Kidney (tissue), 22 donors: ENCODE measurements around the gene LANCL3. TPM values are rescaled to one million over a fixed set of nuclear protein-coding genes. Genes with fewer than 3 reads are reported as not detected.
"Not testable (repeated sequence)": the region's sequence is repeated elsewhere in the genome, so short reads cannot be mapped to it uniquely, and the experiment has no call there.

Source experiments
- DNase-seq, 5 donors: peaks; one replicate each; pipeline ENCODE4 v3.0.0-alpha.2; 2013 to 2020
- FAIRE-seq: peaks from 2 replicates; lab custom pipeline; 2012; peaks lifted over from hg19 to GRCh38; lab: Jason Lieb, UNC
- H3K27ac ChIP-seq, 2 donors: one replicate each; pipeline ENCODE4 v1.7.0; 2013; ENCODE audit warnings: low read depth in 2 of 2, low read length in 2 of 2, inconsistent platforms in 1 of 2
- H3K27me3 ChIP-seq: one replicate; pipeline ENCODE4 v1.7.1; 2013; ENCODE audit warnings: low read length, inconsistent platforms; ENCODE audit not compliant: control insufficient read depth, insufficient read depth
- H3K36me3 ChIP-seq, 3 donors: one replicate each; pipeline versions ENCODE4 v1.7.0 to v1.7.1; 2013; ENCODE audit warnings: low read length in 3 of 3, control low read depth in 1 of 3, inconsistent platforms in 1 of 3; ENCODE audit not compliant: insufficient read depth in 3 of 3, control insufficient read depth in 2 of 3
- H3K4me1 ChIP-seq, 3 donors: one replicate each; pipeline versions ENCODE4 v1.7.0 to v1.7.1; 2013; ENCODE audit warnings: low read length in 3 of 3, inconsistent platforms in 1 of 3, low read depth in 1 of 3; ENCODE audit not compliant: control insufficient read depth in 2 of 3, insufficient read depth in 2 of 3
- H3K4me3 ChIP-seq, 3 donors: one replicate each; pipeline versions ENCODE4 v1.7.0 to v1.8.1; 2013; ENCODE audit warnings: low read length in 3 of 3, control low read depth in 1 of 3, inconsistent platforms in 1 of 3
- H3K9ac ChIP-seq, 3 donors: one replicate each; pipeline versions ENCODE4 v1.7.0 to v1.7.1; 2013; ENCODE audit warnings: low read length in 3 of 3, control low read depth in 1 of 3, inconsistent platforms in 1 of 3
- H3K9me3 ChIP-seq, 3 donors: one replicate each; pipeline versions ENCODE4 v1.7.0 to v1.7.1; 2013; ENCODE audit warnings: low read length in 3 of 3, control low read depth in 1 of 3, inconsistent platforms in 1 of 3; ENCODE audit not compliant: control insufficient read depth in 2 of 3, insufficient read depth in 1 of 3
- CTCF ChIP-seq: IDR thresholded peaks from 3 replicates; pipeline ENCODE4 v1.5.1; 2012; ENCODE audit warnings: mild to moderate bottlenecking, moderate library complexity, borderline replicate concordance; ENCODE audit not compliant: insufficient read depth; ENCODE audit errors: extremely low read depth
- intact Hi-C: fragments of 100-400 bp; cut with DNase I; formaldehyde crosslinking; loops from one replicate; pipeline ENCODE4 v1.11.1; 2022
- long read RNA-seq, 10 donors: library from polyadenylated mRNA in 1 of 10; unstranded in 1 of 10; transcript quantifications; one replicate each; pipeline ENCODE4 v2.0.0 and lab custom pipeline, GENCODE V29; 2021 to 2026
- polyA plus RNA-seq: library from polyadenylated mRNA; stranded (reverse); fragments of 350-450 nt; fragmentation: Illumina TruSeq; extraction: RNeasy Lipid Tissue Mini Kit (QIAGEN cat#74804); gene quantifications from one replicate; pipeline ENCODE4 v1.2.3, GENCODE V29; 2014; ENCODE audit warnings: low read depth, low replicate concordance; ENCODE audit not compliant: insufficient read depth
- total RNA-seq: library from RNA; stranded (reverse); fragmentation: NEBNext Ultra II Directional; extraction: Animal tissue kit (Norgen Biotek cat#: 25700); gene quantifications from one replicate; pipeline ENCODE4 v1.2.1, GENCODE V29; 2021
- donor health status: control.
- donor health status: control.
- donor health status: control.
- donor health status: control.
- donor health status: control.
- donor health status: DM: yes; HTN: yes; CAD: no.
- donor health status: Normal renal cell carcinoma (clear cell type).

LANCL3 gene
- total RNA-seq, result 0.38 TPM
- 0.30 TPM for polyA plus RNA-seq
- long read RNA-seq, donor 1, result 0 reads
- long read RNA-seq, donor 2, result 0 reads
- long read RNA-seq, donor 3, result 0 reads
- long read RNA-seq, donor 4, result 0 reads
- long read RNA-seq, donor 5, result 0 reads
- long read RNA-seq, donor 6, result 0 reads
- long read RNA-seq, donor 7, result 0 reads
- long read RNA-seq, donor 8, result 0 reads
- long read RNA-seq, donor 9, result 0 reads
- long read RNA-seq, donor 10, result 0 reads

GRCh38 chrX:37571426-37572107 lies at the start of gene LANCL3:
Gene LANCL3 (plus strand): TSS chrX:37571661. CDS start chrX:37571871, 210 bp downstream.
- H3K9me3 ChIP-seq, H3K27me3 ChIP-seq, H3K9ac ChIP-seq, FAIRE-seq, H3K27ac ChIP-seq, intact Hi-C loops, H3K4me3 ChIP-seq, H3K36me3 ChIP-seq, H3K4me1 ChIP-seq: not testable (repeated sequence)
- peak; percentile 12 to 71 (median 26) for DNase-seq

- intact Hi-C loops, FAIRE-seq, H3K9ac ChIP-seq, H3K27ac ChIP-seq, H3K4me3 ChIP-seq, H3K36me3 ChIP-seq, H3K9me3 ChIP-seq, H3K4me1 ChIP-seq, H3K27me3 ChIP-seq: not testable (repeated sequence)
- peak in 2 of 5 donors; percentile 3 to 7 for DNase-seq
These were observed 47.8 kb upstream of the LANCL3 start for GRCh38 chrX:37523673-37524072.

GRCh38 chrX:37541991-37542390 lies 29.5 kb upstream of the LANCL3 start:
- no peak overlapping the region for H3K9ac ChIP-seq
- no peaks in the 10 kb centered on the region for H3K27me3 ChIP-seq
- H3K9me3 ChIP-seq, result no peaks in the 10 kb centered on the region
- no peak for TF ChIP-seq CTCF
- H3K36me3 ChIP-seq, result no peaks in the 10 kb centered on the region
- DNase-seq (peak in 1 of 5 donors; percentile 49), FAIRE-seq (no peak)
- intact Hi-C loops, result no loop called here
- no peaks in the 10 kb centered on the region for H3K4me1 ChIP-seq
- no peak overlapping the region for H3K27ac ChIP-seq
- H3K4me3 ChIP-seq, result no peak overlapping the region

GRCh38 chrX:37542791-37543190 lies 28.7 kb upstream of the LANCL3 start:
- H3K27ac ChIP-seq, result no peak overlapping the region
- H3K4me3 ChIP-seq, result no peak overlapping the region
- no peaks in the 10 kb centered on the region for H3K4me1 ChIP-seq
- peak in 1 of 5 donors; percentile 71 for DNase-seq
- no peaks in the 10 kb centered on the region for H3K36me3 ChIP-seq
- H3K9ac ChIP-seq, result no peak overlapping the region
- intact Hi-C loops, result no loop called here
- TF ChIP-seq CTCF, result no peak
- FAIRE-seq, result no peak
- H3K9me3 ChIP-seq, result no peaks in the 10 kb centered on the region
- no peaks in the 10 kb centered on the region for H3K27me3 ChIP-seq
